Upper lobe of right lung (tissue), 1 donor: Measurements from ENCODE around the gene TRPV5. TPM values are rescaled to one million over a fixed set of nuclear protein-coding genes. Genes with fewer than 3 reads are reported as not detected.

Experiments
- ATAC-seq: fragments of 200-7000 bp; cut with Tn5 transposase; one replicate; pipeline ENCODE4 v1.9.1; 2020; ENCODE audit warnings: mild to moderate bottlenecking, moderate library complexity
- DNase-seq: peaks from one replicate; pipeline ENCODE4 v3.0.0-alpha.2; 2020
- H3K27ac ChIP-seq: fragments of 200-600 bp; one replicate; pipeline ENCODE4 v1.8.0; 2022
- H3K27me3 ChIP-seq: fragments of 200-600 bp; one replicate; pipeline ENCODE4 v1.8.0; 2022; ENCODE audit warnings: mild to moderate bottlenecking
- H3K36me3 ChIP-seq: fragments of 200-600 bp; one replicate; pipeline ENCODE4 v1.8.0; 2022
- H3K4me1 ChIP-seq: fragments of 200-600 bp; one replicate; pipeline ENCODE4 v1.8.0; 2022
- H3K4me3 ChIP-seq: fragments of 200-600 bp; one replicate; pipeline ENCODE4 v1.8.0; 2022; ENCODE audit warnings: mild to moderate bottlenecking
- H3K9me3 ChIP-seq: fragments of 200-600 bp; one replicate; pipeline ENCODE4 v1.8.0; 2022
- CTCF ChIP-seq: fragments of 200-600 bp; IDR thresholded peaks from one replicate; pipeline ENCODE4 v1.8.0; 2022; ENCODE audit warnings: antibody characterized with exemption
- intact Hi-C: fragments of 100-400 bp; cut with DNase I; formaldehyde crosslinking; loops from one replicate; pipeline ENCODE4 v1.11.0; 2022
- total RNA-seq: library from RNA; stranded (reverse); fragmentation: NEBNext Ultra II Directional; extraction: Animal tissue kit (Norgen Biotek cat#: 25700); gene quantifications from one replicate; pipeline ENCODE4 v1.2.1, GENCODE V29; 2021
- donor health status: DM: no; HTN: yes; CAD: no; lungs with severe emphysema.

The TRPV5 gene
- total RNA-seq, 1 donor from 2014 or later = not detected

GRCh38 chr7:142939226-142939910 is 5.8 kb upstream of the TRPV5 start, which contains the start of gene LLCFC1:
Gene LLCFC1 (plus strand): TSS chr7:142939484. CDS start chr7:142939622, 138 bp downstream.
- TF ChIP-seq CTCF = no peak
- ATAC-seq (no peak), DNase-seq (no peak)
- Histone ChIP-seq H3K27me3 (no peaks in the 10 kb centered on the region), H3K4me3 (no peak within 1 kb of the TSS), H3K27ac (no peak within 1 kb of the TSS), H3K9me3 (no peaks in the 10 kb centered on the region), H3K4me1 (peaks cover 3% of the 10 kb centered on the region), H3K36me3 (no peaks in the 10 kb centered on the region)
- intact Hi-C loops = no loop called here

GRCh38 chr7:142938611-142939010 is 5.1 kb upstream of the TRPV5 start:
- intact Hi-C loops = no loop called here
- no peak overlapping the region for H3K27ac ChIP-seq
- H3K36me3 ChIP-seq = no peaks in the 10 kb centered on the region
- DNase-seq = no peak
- no peaks in the 10 kb centered on the region for H3K9me3 ChIP-seq
- TF ChIP-seq CTCF = no peak
- H3K27me3 ChIP-seq = no peaks in the 10 kb centered on the region
- ATAC-seq = no peak
- H3K4me1 ChIP-seq = peaks cover 3% of the 10 kb centered on the region
- H3K4me3 ChIP-seq = no peak overlapping the region

GRCh38 chr7:142935941-142936565 is 2.5 kb upstream of the TRPV5 start:
- H3K9me3 ChIP-seq = no peaks in the 10 kb centered on the region
- TF ChIP-seq CTCF = no peak
- DNase-seq (no peak), ATAC-seq (no peak)
- no peaks in the 10 kb centered on the region for H3K36me3 ChIP-seq
- H3K4me1 ChIP-seq = peaks cover 3% of the 10 kb centered on the region
- no peak overlapping the region for H3K27ac ChIP-seq
- H3K4me3 ChIP-seq = no peak overlapping the region
- no peaks in the 10 kb centered on the region for H3K27me3 ChIP-seq
- intact Hi-C loops = no loop called here

GRCh38 chr7:142934056-142934455 is 510 bp upstream of the TRPV5 start:
- H3K4me1 ChIP-seq = no peaks in the 10 kb centered on the region
- no peaks in the 10 kb centered on the region for H3K27me3 ChIP-seq
- H3K9me3 ChIP-seq = no peaks in the 10 kb centered on the region
- DNase-seq (no peak), ATAC-seq (no peak)
- no peak overlapping the region for H3K27ac ChIP-seq
- H3K4me3 ChIP-seq = no peak overlapping the region
- no peaks in the 10 kb centered on the region for H3K36me3 ChIP-seq
- intact Hi-C loops = no loop called here
- no peak for TF ChIP-seq CTCF

GRCh38 chr7:142933092-142933475 is 462 bp downstream of the TRPV5 start:
- intact Hi-C loops = no loop called here
- ATAC-seq (no peak), DNase-seq (no peak)
- no peak for TF ChIP-seq CTCF
- H3K4me3 ChIP-seq = no peak overlapping the region
- H3K27me3 ChIP-seq = no peaks in the 10 kb centered on the region
- no peaks in the 10 kb centered on the region for H3K36me3 ChIP-seq
- no peak overlapping the region for H3K27ac ChIP-seq
- H3K9me3 ChIP-seq = no peaks in the 10 kb centered on the region
- H3K4me1 ChIP-seq = no peaks in the 10 kb centered on the region
